BLaER1 (cell line): Measurements from ENCODE around the gene ARID1B.

Experiments used
- H3K27ac ChIP-seq: shearing (Covaris generic); formaldehyde crosslinking; 2 replicates; pipeline ENCODE4 v1.8.1; 2022
- H3K27me3 ChIP-seq: shearing (Covaris generic); formaldehyde crosslinking; 2 replicates; pipeline ENCODE4 v1.8.1; 2022
- H3K36me3 ChIP-seq: shearing (Covaris generic); formaldehyde crosslinking; 2 replicates; pipeline ENCODE4 v1.8.1; 2022
- H3K4me1 ChIP-seq: shearing (Covaris generic); formaldehyde crosslinking; 2 replicates; pipeline ENCODE4 v1.8.1; 2022
- H3K4me2 ChIP-seq: shearing (Covaris generic); formaldehyde crosslinking; 2 replicates; pipeline ENCODE4 v1.8.1; 2022
- H3K4me3 ChIP-seq: shearing (Covaris generic); formaldehyde crosslinking; 2 replicates; pipeline ENCODE4 v1.8.1; 2022
- H3K9ac ChIP-seq: shearing (Covaris generic); formaldehyde crosslinking; 2 replicates; pipeline ENCODE4 v1.8.1; 2022
- H3K9me3 ChIP-seq: shearing (Covaris generic); formaldehyde crosslinking; 2 replicates; pipeline ENCODE4 v1.8.1; 2022
- H4K20me1 ChIP-seq: shearing (Covaris generic); formaldehyde crosslinking; 2 replicates; pipeline ENCODE4 v1.8.1; 2022
- Cebpa-rat ChIP-seq: shearing (Covaris generic); IDR thresholded peaks from 2 replicates; pipeline ENCODE4 v1.8.1; 2022

Gene ARID1B

DNA sequence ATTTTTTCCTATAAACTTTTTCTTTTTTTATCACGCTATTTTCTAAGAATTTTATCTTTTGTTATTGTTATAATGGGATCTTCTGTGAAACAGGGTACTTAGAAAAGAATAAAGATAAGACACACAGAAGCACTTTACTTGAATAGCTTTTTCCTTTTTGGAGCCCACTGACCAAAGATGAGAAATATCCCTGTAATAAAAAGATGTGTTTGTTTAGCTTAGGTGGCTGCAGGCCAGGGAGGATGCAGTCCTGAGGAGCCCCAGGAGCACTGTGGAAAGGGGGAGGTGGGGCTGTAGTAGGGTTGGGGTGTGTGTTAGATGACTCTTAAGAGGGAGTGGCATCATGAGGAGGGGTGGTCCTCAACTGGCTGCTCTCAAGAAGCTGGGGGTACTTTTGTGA, 128.6 kb downstream of the ARID1B start:
- TF ChIP-seq Cebpa-rat = no peak
- H4K20me1 ChIP-seq = peaks cover 83% of the 10 kb centered on the region
- peaks cover 30% of the 10 kb centered on the region for H3K4me1 ChIP-seq

DNA sequence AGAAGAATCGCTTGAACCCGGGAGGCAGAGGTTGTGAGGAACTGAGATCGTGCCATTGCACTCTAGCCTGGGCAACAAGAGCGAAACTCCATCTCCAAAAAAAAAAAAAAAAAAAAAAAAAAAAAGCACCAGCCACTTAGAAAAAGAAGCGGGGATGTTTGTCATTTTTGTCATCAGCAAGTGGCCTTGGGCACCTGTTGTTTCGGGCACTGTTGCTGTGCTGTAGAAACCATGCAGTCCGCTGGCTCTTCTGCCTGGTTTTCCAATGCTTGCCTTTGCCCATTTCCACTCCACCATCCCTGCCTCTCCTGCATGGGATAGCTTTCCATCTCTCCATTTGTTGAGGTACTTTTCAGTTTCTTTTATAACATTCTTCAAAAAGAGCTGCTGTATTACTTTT, 129.3 kb downstream of the ARID1B start:
- Histone ChIP-seq H3K9me3 (no peaks in the 10 kb centered on the region), H3K4me1 (peaks cover 24% of the 10 kb centered on the region), H3K4me3 (no peak overlapping the region), H3K9ac (no peak overlapping the region), H3K4me2 (no peak overlapping the region), H3K36me3 (peaks cover 28% of the 10 kb centered on the region), H3K27me3 (no peaks in the 10 kb centered on the region), H4K20me1 (peaks cover 82% of the 10 kb centered on the region), H3K27ac (no peak overlapping the region)
- no peak for TF ChIP-seq Cebpa-rat

More for the DNA sequence above, 128.6 kb downstream of the ARID1B start:
- no peak overlapping the region for H3K9ac ChIP-seq
- no peak overlapping the region for H3K4me2 ChIP-seq
- H3K27ac ChIP-seq = no peak overlapping the region
- peaks cover 33% of the 10 kb centered on the region for H3K36me3 ChIP-seq
- H3K9me3 ChIP-seq = no peaks in the 10 kb centered on the region
- H3K4me3 ChIP-seq = no peak overlapping the region
- no peaks in the 10 kb centered on the region for H3K27me3 ChIP-seq

DNA sequence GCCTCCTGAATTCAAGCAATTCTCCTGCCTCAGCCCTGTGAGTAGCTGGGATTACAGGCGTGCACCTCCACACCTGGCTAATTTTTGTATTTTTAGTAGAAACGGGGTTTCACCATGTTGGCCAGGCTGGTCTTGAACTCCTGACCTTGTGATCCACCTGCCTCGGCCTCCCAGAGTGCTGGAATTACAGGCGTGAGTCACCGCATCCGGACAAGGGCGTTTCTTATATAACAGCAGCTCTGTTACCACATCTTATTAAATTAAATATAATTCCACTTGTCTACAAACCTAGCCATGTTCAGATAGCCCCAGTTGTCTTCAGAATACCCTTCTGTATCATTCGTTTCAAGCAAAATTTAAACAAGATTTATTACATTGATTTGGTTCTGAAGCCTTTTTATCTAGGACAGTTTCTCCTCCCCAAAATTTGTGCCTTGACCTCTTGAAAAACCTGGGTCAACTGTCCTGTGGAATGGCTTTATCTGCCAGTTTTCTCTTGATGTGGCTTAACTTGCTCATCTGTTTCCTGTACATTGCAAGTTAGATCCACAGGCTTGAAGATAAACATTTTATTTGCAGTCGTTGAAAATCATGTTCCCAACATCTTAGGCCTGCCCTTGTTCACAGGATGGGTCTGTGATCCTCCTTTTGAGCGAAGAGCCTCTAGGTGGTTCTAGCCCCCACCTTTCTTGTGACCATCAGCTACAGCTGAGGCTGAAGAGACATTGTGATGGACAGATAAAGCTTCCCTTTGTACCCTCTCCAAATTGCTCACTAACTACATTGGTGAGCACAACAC, 132.2 kb downstream of the ARID1B start:
- peaks cover 23% of the 10 kb centered on the region for H3K4me1 ChIP-seq
- H3K36me3 ChIP-seq = peaks cover 31% of the 10 kb centered on the region
- peaks cover 91% of the 10 kb centered on the region for H4K20me1 ChIP-seq
- no peak overlapping the region for H3K9ac ChIP-seq
- peak overlapping the region; percentile 35 for H3K4me2 ChIP-seq
- H3K27ac ChIP-seq = no peak overlapping the region
- H3K27me3 ChIP-seq = no peaks in the 10 kb centered on the region
- no peak overlapping the region for H3K4me3 ChIP-seq
- no peaks in the 10 kb centered on the region for H3K9me3 ChIP-seq
- TF ChIP-seq Cebpa-rat = no peak

DNA sequence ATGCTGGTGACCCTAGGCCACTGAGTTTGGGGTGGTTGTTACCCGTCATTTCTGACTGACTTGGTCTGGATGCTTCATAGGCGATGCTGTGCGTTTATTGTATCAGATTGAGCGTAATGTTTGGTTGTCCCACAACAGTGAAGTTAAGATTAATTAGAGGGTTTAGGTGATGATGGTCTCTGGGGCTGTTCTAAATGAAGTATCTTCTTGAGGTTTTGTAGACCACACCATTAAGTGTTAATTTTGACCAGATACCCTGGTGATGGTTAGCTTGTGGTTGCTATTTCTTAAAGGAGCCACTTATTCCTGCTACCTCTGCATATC, 132.8 kb downstream of the ARID1B start:
- Histone ChIP-seq H3K27me3 (no peaks in the 10 kb centered on the region), H4K20me1 (peaks cover 90% of the 10 kb centered on the region), H3K4me2 (peak overlapping the region; percentile 35; the same call in 1 of the 2 replicates), H3K4me1 (peaks cover 23% of the 10 kb centered on the region), H3K9ac (no peak overlapping the region), H3K9me3 (no peaks in the 10 kb centered on the region), H3K27ac (no peak overlapping the region), H3K36me3 (peaks cover 29% of the 10 kb centered on the region), H3K4me3 (no peak overlapping the region)
- TF ChIP-seq Cebpa-rat = no peak

DNA sequence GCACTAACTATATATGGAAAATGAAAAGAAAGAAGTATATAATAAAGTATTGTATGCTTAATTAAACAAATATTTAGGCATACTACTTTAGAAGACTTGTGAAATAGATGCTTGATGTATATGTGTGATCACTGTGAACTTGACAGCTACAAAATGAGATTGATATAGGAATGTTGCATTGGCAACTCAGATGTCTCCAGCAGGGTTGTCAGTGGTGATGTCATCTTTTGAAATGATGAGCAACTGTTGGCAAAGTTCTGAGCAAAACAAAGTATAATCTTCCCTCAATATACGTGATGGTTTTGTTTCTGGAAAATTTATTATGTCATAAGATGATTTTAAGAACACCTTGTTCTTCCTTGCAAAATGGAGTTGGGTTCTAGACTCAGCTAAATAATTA, 133.8 kb downstream of the ARID1B start:
- peaks cover 30% of the 10 kb centered on the region for H3K4me1 ChIP-seq
- no peak overlapping the region for H3K4me2 ChIP-seq
- no peak overlapping the region for H3K27ac ChIP-seq
- no peaks in the 10 kb centered on the region for H3K9me3 ChIP-seq
- no peaks in the 10 kb centered on the region for H3K27me3 ChIP-seq
- peaks cover 90% of the 10 kb centered on the region for H4K20me1 ChIP-seq
- no peak for TF ChIP-seq Cebpa-rat
- no peak overlapping the region for H3K4me3 ChIP-seq
- H3K9ac ChIP-seq = no peak overlapping the region
- peaks cover 22% of the 10 kb centered on the region for H3K36me3 ChIP-seq

DNA sequence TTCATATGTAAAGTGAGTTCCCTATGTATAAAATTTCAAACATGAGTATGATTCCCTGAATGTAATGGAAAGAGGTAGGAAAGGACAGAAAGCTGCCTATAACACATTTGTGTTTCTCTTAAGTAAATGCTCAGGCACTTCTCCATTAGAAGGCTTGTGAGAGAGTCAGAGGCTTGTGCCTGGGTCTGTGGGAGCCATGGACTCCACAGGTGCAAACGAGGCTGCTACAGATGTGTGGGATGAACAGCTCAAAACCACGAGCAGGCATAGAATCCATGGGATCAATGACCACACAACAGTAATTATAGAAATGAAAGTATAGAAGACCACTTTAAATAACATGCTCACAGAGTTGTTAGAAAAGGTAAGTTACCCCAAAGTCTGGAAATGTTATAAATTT, 134.4 kb downstream of the ARID1B start:
- peaks cover 90% of the 10 kb centered on the region for H4K20me1 ChIP-seq
- H3K27ac ChIP-seq = no peak overlapping the region
- no peaks in the 10 kb centered on the region for H3K27me3 ChIP-seq
- no peak overlapping the region for H3K9ac ChIP-seq
- peaks cover 37% of the 10 kb centered on the region for H3K4me1 ChIP-seq
- no peak overlapping the region for H3K4me3 ChIP-seq
- no peak for TF ChIP-seq Cebpa-rat
- no peak overlapping the region for H3K4me2 ChIP-seq
- no peaks in the 10 kb centered on the region for H3K9me3 ChIP-seq
- peaks cover 23% of the 10 kb centered on the region for H3K36me3 ChIP-seq

DNA sequence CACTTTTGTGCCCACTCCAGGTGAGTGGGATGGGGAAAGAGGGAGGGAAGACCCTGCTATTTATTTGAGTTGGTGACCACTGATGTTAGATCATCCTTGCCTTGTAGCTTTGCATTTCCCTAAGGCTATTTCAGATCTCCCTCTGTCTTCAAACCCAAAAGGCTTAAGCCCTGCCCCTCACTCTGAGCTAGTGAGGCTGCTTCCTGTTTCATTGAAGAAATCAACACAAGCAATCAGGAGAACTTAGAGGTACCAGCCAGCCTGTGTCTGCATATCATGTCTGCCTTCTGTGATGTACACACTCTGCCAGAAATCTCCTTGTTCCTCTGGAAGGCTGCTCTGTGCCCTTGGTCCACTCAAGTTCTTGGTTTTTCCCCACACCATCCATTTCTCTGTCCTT, 135.3 kb downstream of the ARID1B start:
- Histone ChIP-seq H3K27me3 (no peaks in the 10 kb centered on the region), H3K4me2 (no peak overlapping the region), H3K4me3 (no peak overlapping the region), H3K9me3 (no peaks in the 10 kb centered on the region), H3K9ac (no peak overlapping the region), H4K20me1 (peaks cover 92% of the 10 kb centered on the region), H3K27ac (no peak overlapping the region), H3K36me3 (peaks cover 26% of the 10 kb centered on the region), H3K4me1 (peaks cover 44% of the 10 kb centered on the region)
- TF ChIP-seq Cebpa-rat = no peak

DNA sequence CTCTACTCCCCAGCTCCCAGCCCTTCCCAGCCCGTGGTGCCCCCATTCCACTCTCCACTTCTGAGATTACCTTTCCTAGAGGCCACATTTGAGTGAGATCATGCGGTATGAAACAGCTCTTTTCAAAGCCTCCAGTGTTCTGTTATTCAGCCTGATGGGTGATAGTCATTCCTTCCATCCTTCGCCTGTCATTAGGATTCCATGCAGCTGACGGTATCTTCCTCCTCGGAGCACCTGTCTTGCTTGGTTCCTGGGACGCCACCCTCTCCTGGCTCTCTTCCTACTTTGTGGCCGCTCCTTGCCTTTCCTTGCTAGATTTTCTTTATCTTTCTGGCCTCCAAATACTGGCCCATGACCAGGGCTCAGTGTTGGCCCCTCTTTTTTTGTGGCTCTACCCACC, 137.0 kb downstream of the ARID1B start:
- Histone ChIP-seq H3K27me3 (no peaks in the 10 kb centered on the region), H3K9ac (no peak overlapping the region), H3K4me1 (peaks cover 56% of the 10 kb centered on the region), H3K4me2 (no peak overlapping the region), H3K9me3 (no peaks in the 10 kb centered on the region), H3K36me3 (peaks cover 30% of the 10 kb centered on the region), H3K4me3 (no peak overlapping the region), H4K20me1 (peaks cover 92% of the 10 kb centered on the region), H3K27ac (no peak overlapping the region)
- TF ChIP-seq Cebpa-rat = no peak

DNA sequence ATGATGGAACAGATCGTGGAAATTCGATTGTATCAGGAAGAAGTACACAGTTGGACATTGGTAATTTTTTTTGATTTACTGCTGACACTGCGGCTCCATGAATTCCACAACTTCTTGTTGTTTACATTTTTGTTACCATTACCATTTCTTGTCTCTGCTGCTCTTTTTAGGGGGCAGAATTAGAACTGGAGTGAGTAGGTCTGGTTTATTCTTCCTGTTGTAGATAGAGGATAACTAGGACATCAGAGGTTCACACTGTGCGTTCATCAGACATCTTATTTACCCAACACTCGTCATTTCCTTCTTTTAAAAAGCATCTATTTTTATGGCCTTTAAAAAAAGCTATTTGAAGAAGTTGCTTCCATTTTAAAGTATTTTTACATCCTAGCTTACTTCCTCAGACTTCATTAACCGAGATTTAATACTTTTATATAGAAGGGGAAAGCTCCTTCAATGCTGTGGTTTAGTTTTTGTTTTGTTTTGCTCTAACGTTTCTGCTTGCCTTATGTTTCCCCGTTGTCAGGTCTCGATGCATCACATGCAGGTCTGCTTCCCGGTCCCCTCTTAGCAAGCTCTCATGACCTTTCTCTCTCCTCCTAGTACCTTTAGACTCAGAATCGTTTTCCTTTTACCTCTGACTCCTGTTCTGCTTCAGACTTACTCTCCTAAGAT, 139.1 kb downstream of the ARID1B start:
- Histone ChIP-seq H3K36me3 (peaks cover 32% of the 10 kb centered on the region), H3K27me3 (no peaks in the 10 kb centered on the region), H4K20me1 (peaks cover 93% of the 10 kb centered on the region), H3K4me3 (no peak overlapping the region), H3K4me1 (peaks cover 55% of the 10 kb centered on the region), H3K27ac (peak overlapping the region; percentile 24; the same call in 1 of the 2 replicates), H3K9me3 (no peaks in the 10 kb centered on the region), H3K9ac (no peak overlapping the region), H3K4me2 (peak overlapping the region; percentile 32)
- TF ChIP-seq Cebpa-rat = no peak

DNA sequence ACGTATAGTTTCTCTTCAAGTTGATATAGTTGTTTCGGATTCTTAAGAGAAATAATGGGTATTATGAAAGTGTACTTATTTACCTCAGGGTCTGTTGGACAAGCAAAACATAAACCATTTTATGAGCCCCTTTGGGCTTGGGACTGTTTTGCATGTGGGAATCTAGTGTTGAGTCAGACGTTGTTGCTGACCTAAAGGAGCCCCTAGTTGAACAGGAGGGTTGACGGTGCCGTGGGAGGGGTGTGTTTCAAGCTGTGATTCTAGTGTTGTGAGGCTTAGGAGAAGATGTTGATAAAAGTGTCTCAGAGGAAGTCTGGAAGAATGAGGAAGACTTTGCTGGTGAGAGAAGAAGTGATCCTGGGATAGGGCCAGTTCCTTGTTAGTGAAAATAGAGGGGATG, 140.0 kb downstream of the ARID1B start:
- H3K27me3 ChIP-seq = no peaks in the 10 kb centered on the region
- H3K9me3 ChIP-seq = no peaks in the 10 kb centered on the region
- no peak overlapping the region for H3K4me2 ChIP-seq
- peaks cover 52% of the 10 kb centered on the region for H3K4me1 ChIP-seq
- no peak overlapping the region for H3K27ac ChIP-seq
- no peak for TF ChIP-seq Cebpa-rat
- H4K20me1 ChIP-seq = peaks cover 90% of the 10 kb centered on the region
- H3K9ac ChIP-seq = no peak overlapping the region
- H3K36me3 ChIP-seq = peaks cover 34% of the 10 kb centered on the region
- H3K4me3 ChIP-seq = no peak overlapping the region
